H9 (cell line): ENCODE results near the gene ROCK2. TPM values are rescaled to one million over a fixed set of nuclear protein-coding genes. Genes with fewer than 3 reads are reported as not detected.

Source experiments
- DNase-seq: peaks from one replicate; pipeline ENCODE4 v3.0.0-alpha.2; 2017
- H2AFZ ChIP-seq: one replicate; pipeline ENCODE4 v1.6.1; 2013; ENCODE audit warnings: mild to moderate bottlenecking, low read length, control low read depth, moderate library complexity
- H2AK5ac ChIP-seq: 2 replicates; pipeline ENCODE4 v1.6.1; 2013; ENCODE audit warnings: low read length, control low read depth, mixed read lengths; ENCODE audit not compliant: insufficient read length
- H2BK120ac ChIP-seq: one replicate; pipeline ENCODE4 v1.6.1; 2013; ENCODE audit warnings: low read depth, mild to moderate bottlenecking, low read length, control low read depth, inconsistent platforms; ENCODE audit not compliant: poor library complexity, severe bottlenecking
- H2BK12ac ChIP-seq: 2 replicates; pipeline ENCODE4 v1.6.1; 2013; ENCODE audit warnings: low read length, control low read depth, mixed read lengths, low read depth; ENCODE audit not compliant: insufficient read length
- H2BK15ac ChIP-seq: 2 replicates; pipeline ENCODE4 v1.6.1; 2013; ENCODE audit warnings: low read depth, low read length, control low read depth
- H2BK20ac ChIP-seq: one replicate; pipeline ENCODE4 v1.6.1; 2013; ENCODE audit warnings: low read depth, mild to moderate bottlenecking, low read length, control low read depth, inconsistent platforms; ENCODE audit not compliant: poor library complexity, severe bottlenecking
- H2BK5ac ChIP-seq: 2 replicates; pipeline ENCODE4 v1.6.1; 2013; ENCODE audit warnings: low read length, control low read depth, mixed read lengths; ENCODE audit not compliant: insufficient read length
- H3K14ac ChIP-seq: 2 replicates; pipeline ENCODE4 v1.6.1; 2013; ENCODE audit warnings: low read length, control low read depth; ENCODE audit not compliant: insufficient read depth
- H3K18ac ChIP-seq: 2 replicates; pipeline ENCODE4 v1.6.1; 2013; ENCODE audit warnings: low read depth, mild to moderate bottlenecking, mixed read lengths, low read length, control low read depth; ENCODE audit not compliant: insufficient read length
- H3K23ac ChIP-seq: 2 replicates; pipeline ENCODE4 v1.6.1; 2013; ENCODE audit warnings: low read length, control low read depth, mixed read lengths, low read depth; ENCODE audit not compliant: insufficient read length
- H3K23me2 ChIP-seq: 2 replicates; pipeline ENCODE4 v1.6.1; 2013; ENCODE audit warnings: low read depth, mild to moderate bottlenecking, mixed read lengths, low read length, control low read depth; ENCODE audit not compliant: insufficient read length, poor library complexity, severe bottlenecking
- H3K27ac ChIP-seq: 2 replicates; pipeline ENCODE4 v1.5.1; 2013; ENCODE audit warnings: low read length, control low read depth, mixed read lengths, low read depth; ENCODE audit not compliant: insufficient read length
- H3K27me3 ChIP-seq: 2 replicates; pipeline ENCODE4 v1.6.1; 2013; ENCODE audit warnings: low read length, control low read depth, inconsistent platforms; ENCODE audit not compliant: insufficient read depth
- H3K4ac ChIP-seq: 2 replicates; pipeline ENCODE4 v1.6.1; 2013; ENCODE audit warnings: low read depth, mild to moderate bottlenecking, control low read depth, inconsistent platforms, low read length, moderate library complexity
- H3K4me1 ChIP-seq: 2 replicates; pipeline ENCODE4 v1.6.1; 2013; ENCODE audit warnings: low read length, control low read depth, inconsistent platforms; ENCODE audit not compliant: insufficient read depth
- H3K4me2 ChIP-seq: 2 replicates; pipeline ENCODE4 v1.6.1; 2013; ENCODE audit warnings: low read length, control low read depth, mixed read lengths; ENCODE audit not compliant: insufficient read length, insufficient read depth
- H3K56ac ChIP-seq: 2 replicates; pipeline ENCODE4 v1.6.1; 2013; ENCODE audit warnings: low read depth, mild to moderate bottlenecking, mixed read lengths, low read length, control low read depth; ENCODE audit not compliant: insufficient read length
- H3K79me1 ChIP-seq: 2 replicates; pipeline ENCODE4 v1.6.1; 2013; ENCODE audit warnings: low read depth, mild to moderate bottlenecking, moderate library complexity, low read length, control low read depth, inconsistent platforms; ENCODE audit not compliant: insufficient read depth, poor library complexity, severe bottlenecking
- H3K79me2 ChIP-seq: 2 replicates; pipeline ENCODE4 v1.6.1; 2013; ENCODE audit warnings: low read length, control low read depth, inconsistent platforms; ENCODE audit not compliant: insufficient read depth
- H3K9ac ChIP-seq: 2 replicates; pipeline ENCODE4 v1.6.1; 2013; ENCODE audit warnings: low read length, control low read depth, mixed read lengths; ENCODE audit not compliant: insufficient read length; ENCODE audit errors: extremely low read depth
- H3K9me3 ChIP-seq: one replicate; pipeline ENCODE4 v1.6.1; 2013; ENCODE audit warnings: low read depth, low read length, inconsistent platforms; ENCODE audit not compliant: control insufficient read depth
- H3T11ph ChIP-seq: one replicate; pipeline ENCODE4 v1.6.1; 2013; ENCODE audit warnings: mild to moderate bottlenecking, low read length, control low read depth, inconsistent platforms
- H4K20me1 ChIP-seq: one replicate; pipeline ENCODE4 v1.6.1; 2013; ENCODE audit not compliant: control insufficient read depth, insufficient read length, insufficient read depth
- H4K5ac ChIP-seq: 2 replicates; pipeline ENCODE4 v1.6.1; 2013; ENCODE audit warnings: low read depth, mild to moderate bottlenecking, mixed read lengths, low read length, control low read depth; ENCODE audit not compliant: insufficient read length
- H4K8ac ChIP-seq: replicated peaks from 2 replicates; pipeline ENCODE4 v1.6.1; 2013; ENCODE audit warnings: low read length, control low read depth, mixed read lengths, low read depth; ENCODE audit not compliant: insufficient read length
- H4K91ac ChIP-seq: 2 replicates; pipeline ENCODE4 v1.6.1; 2013; ENCODE audit warnings: low read depth, mild to moderate bottlenecking, moderate library complexity, mixed read lengths, low read length, control low read depth; ENCODE audit not compliant: insufficient read length
- H3K27ac Mint-ChIP-seq, 3 experiments: 2 replicates in 2 of 3; 3 replicates in 1 of 3; pipeline ENCODE4 v1.8.0; 2020 to 2021; ENCODE audit warnings: mixed read lengths in 3 of 3, mild to moderate bottlenecking in 1 of 3, moderate library complexity in 1 of 3
- H3K27me3 Mint-ChIP-seq: 2 replicates; pipeline ENCODE4 v1.8.0; 2021; ENCODE audit warnings: low read depth, mild to moderate bottlenecking, moderate library complexity, mixed read lengths
- H3K36me3 Mint-ChIP-seq, 3 experiments: 2 replicates in 2 of 3; 3 replicates in 1 of 3; pipeline ENCODE4 v1.8.0; 2020 to 2021; ENCODE audit warnings: low read depth in 3 of 3, mixed read lengths in 3 of 3; ENCODE audit not compliant: insufficient read depth in 1 of 3
- H3K4me1 Mint-ChIP-seq, 2 experiments: 2 replicates each; pipeline ENCODE4 v1.8.0; 2020; ENCODE audit warnings: mixed read lengths in 2 of 2
- H3K4me3 Mint-ChIP-seq, 2 experiments: 2 replicates in 1 of 2; 3 replicates in 1 of 2; pipeline ENCODE4 v1.8.0; 2020 to 2021; ENCODE audit warnings: mild to moderate bottlenecking in 2 of 2, mixed read lengths in 2 of 2, moderate library complexity in 1 of 2
- H3K9me3 Mint-ChIP-seq, 2 experiments: 2 replicates in 1 of 2; 3 replicates in 1 of 2; pipeline ENCODE4 v1.8.0; 2020; ENCODE audit warnings: mild to moderate bottlenecking in 2 of 2, mixed read lengths in 2 of 2, moderate library complexity in 1 of 2
- WGBS: extraction: QIAGEN DNeasy Blood & Tissue Kit; methylation state at CpG from one replicate; pipeline ENCODE4 v1.1.7; 2013; ENCODE audit warnings: missing lambda C conversion rate, low lambda C conversion rate, mixed read lengths; ENCODE audit not compliant: insufficient read length; ENCODE audit errors: extremely low coverage; 5-methylcytosine and 5-hydroxymethylcytosine counted together
- total RNA-seq: library from RNA; stranded (reverse); gene quantifications from 2 replicates; pipeline ENCODE4 v1.2.1, GENCODE V29; 2021
- TF ChIP-seq, protein P1 (sequence below): fragments of 200-600 bp; sonication (generic); conservative IDR thresholded peaks from 3 replicates; pipeline ENCODE4 v1.8.0; 2021; ENCODE audit warnings: antibody characterized with exemption, mild to moderate bottlenecking

ROCK2 gene
- total RNA-seq, 1 experiment from 2014 or later, result 33.2 TPM

DNA sequence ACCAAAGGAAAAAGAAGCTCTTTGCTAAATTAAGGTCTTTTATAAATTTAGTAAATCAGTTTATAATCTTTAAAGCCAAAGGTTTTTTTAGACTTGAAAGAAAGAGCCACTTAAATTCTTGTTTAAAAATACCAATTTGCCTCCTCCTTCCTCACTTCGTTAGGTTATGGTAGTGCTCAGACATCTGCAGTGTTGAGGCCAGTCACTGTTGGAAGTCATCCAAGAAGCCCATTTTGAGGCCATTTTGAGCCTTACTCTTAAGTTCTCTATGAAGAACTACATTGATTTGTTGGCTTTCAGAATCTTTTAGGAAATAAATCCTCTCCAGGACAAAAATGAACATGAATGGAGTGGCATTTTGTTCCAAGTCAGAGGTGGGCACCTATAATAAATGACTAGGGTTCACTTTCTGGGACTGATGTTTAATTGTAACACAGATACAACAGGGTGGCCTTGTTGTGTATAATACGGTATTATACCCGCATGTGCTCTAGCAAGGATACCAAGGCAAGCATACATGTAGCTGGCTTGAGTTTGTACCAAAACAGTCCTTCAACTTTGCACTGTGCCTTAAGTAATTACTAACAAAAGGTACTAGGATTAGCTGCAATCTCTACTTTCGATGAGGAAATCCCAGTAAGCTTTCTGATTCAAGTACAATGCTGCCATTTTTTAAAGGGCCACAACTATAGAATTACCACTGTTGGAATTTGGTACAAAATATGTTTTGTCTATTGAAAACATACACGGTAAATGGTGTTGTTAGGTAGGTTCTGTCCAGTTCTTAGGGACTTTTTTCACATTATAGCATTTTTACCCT is 166.4 kb downstream of the ROCK2 start:
- no peak overlapping the region for H3K4ac ChIP-seq
- no peak overlapping the region for H2AFZ ChIP-seq
- no peak overlapping the region for H3K9ac ChIP-seq
- Mint-ChIP-seq H3K27ac (peak overlapping the region in 1 of 3 experiments; percentile 17; a peak in 1 of 7 replicates), H3K9me3 (no peaks in the 10 kb centered on the region), H3K27me3 (no peaks in the 10 kb centered on the region), H3K4me3 (no peak overlapping the region), H3K4me1 (peaks cover 4% of the 10 kb centered on the region in 2 experiments; a peak in 2 of 4 replicates), H3K36me3 (peaks cover 0 to 4% (median 3%) of the 10 kb centered on the region in 3 experiments; a peak in 4 of 7 replicates)
- no peaks in the 10 kb centered on the region for H3K79me1 ChIP-seq
- H2BK12ac ChIP-seq, result no peak overlapping the region
- H3K4me1 ChIP-seq, result no peaks in the 10 kb centered on the region
- no peaks in the 10 kb centered on the region for H3K23me2 ChIP-seq
- no peak overlapping the region for H3K56ac ChIP-seq
- H4K91ac ChIP-seq, result no peak overlapping the region
- no peak overlapping the region for H3K23ac ChIP-seq
- H3K79me2 ChIP-seq, result no peaks in the 10 kb centered on the region
- no peaks in the 10 kb centered on the region for H3K9me3 ChIP-seq
- H2BK5ac ChIP-seq, result no peak overlapping the region
- no peak overlapping the region for H4K5ac ChIP-seq
- no peak for DNase-seq
- TF ChIP-seq, protein P1, sequence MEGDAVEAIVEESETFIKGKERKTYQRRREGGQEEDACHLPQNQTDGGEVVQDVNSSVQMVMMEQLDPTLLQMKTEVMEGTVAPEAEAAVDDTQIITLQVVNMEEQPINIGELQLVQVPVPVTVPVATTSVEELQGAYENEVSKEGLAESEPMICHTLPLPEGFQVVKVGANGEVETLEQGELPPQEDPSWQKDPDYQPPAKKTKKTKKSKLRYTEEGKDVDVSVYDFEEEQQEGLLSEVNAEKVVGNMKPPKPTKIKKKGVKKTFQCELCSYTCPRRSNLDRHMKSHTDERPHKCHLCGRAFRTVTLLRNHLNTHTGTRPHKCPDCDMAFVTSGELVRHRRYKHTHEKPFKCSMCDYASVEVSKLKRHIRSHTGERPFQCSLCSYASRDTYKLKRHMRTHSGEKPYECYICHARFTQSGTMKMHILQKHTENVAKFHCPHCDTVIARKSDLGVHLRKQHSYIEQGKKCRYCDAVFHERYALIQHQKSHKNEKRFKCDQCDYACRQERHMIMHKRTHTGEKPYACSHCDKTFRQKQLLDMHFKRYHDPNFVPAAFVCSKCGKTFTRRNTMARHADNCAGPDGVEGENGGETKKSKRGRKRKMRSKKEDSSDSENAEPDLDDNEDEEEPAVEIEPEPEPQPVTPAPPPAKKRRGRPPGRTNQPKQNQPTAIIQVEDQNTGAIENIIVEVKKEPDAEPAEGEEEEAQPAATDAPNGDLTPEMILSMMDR, result no peak
- H3K18ac ChIP-seq, result no peak overlapping the region
- no peak overlapping the region for H3T11ph ChIP-seq
- no peak overlapping the region for H3K4me2 ChIP-seq
- no peak overlapping the region for H2AK5ac ChIP-seq
- no peak overlapping the region for H2BK20ac ChIP-seq
- no peaks in the 10 kb centered on the region for H4K20me1 ChIP-seq
- no peaks in the 10 kb centered on the region for H3K27me3 ChIP-seq
- H2BK120ac ChIP-seq, result no peak overlapping the region
- H2BK15ac ChIP-seq, result no peak overlapping the region
- no peak overlapping the region for H3K27ac ChIP-seq
- no peak overlapping the region for H3K14ac ChIP-seq
- no peak overlapping the region for H4K8ac ChIP-seq
- whole genome bisulfite sequencing, result no CpG with 5 or more reads among the region's 5 CpGs
